HFFc6 (cell line): ENCODE measurements around the gene KRT72. TPM values are rescaled to one million over a fixed set of nuclear protein-coding genes. Genes with fewer than 3 reads are reported as not detected.
A peak's percentile ranks its signal among the peaks of the same experiment; 100 is the strongest.

Experiments used
- DNase-seq: peaks from one replicate; pipeline ENCODE4 v3.0.0-alpha.2; 2018
- H3K27ac Mint-ChIP-seq: 2 replicates; pipeline ENCODE4 v1.8.0; 2020; ENCODE audit warnings: mild to moderate bottlenecking, mixed read lengths
- H3K27me3 Mint-ChIP-seq: 2 replicates; pipeline ENCODE4 v1.8.0; 2021; ENCODE audit warnings: mild to moderate bottlenecking, moderate library complexity, mixed read lengths; ENCODE audit not compliant: insufficient read depth
- H3K36me3 Mint-ChIP-seq: 2 replicates; pipeline ENCODE4 v1.8.0; 2021; ENCODE audit warnings: low read depth, mixed read lengths
- H3K4me1 Mint-ChIP-seq: 2 replicates; pipeline ENCODE4 v1.8.0; 2020; ENCODE audit warnings: low read depth, mixed read lengths
- H3K4me3 Mint-ChIP-seq: 2 replicates; pipeline ENCODE4 v1.8.0; 2020; ENCODE audit warnings: mild to moderate bottlenecking, moderate library complexity, mixed read lengths
- H3K9me3 Mint-ChIP-seq: 2 replicates; pipeline ENCODE4 v1.8.0; 2020; ENCODE audit warnings: mild to moderate bottlenecking, mixed read lengths
- total RNA-seq, 6 experiments: library from RNA; stranded (reverse); fragmentation: NEBNext Ultra II Directional; extraction: Animal tissue kit (Norgen Biotek cat#: 25700); gene quantifications; 2 replicates in 1 of 6; 3 replicates in 5 of 6; pipeline ENCODE4 v1.2.3, GENCODE V29; 2021
- TF ChIP-seq, protein P1 (sequence below): fragments of 200-600 bp; sonication (generic); IDR thresholded peaks from 2 replicates; pipeline ENCODE4 v1.5.0; 2021; ENCODE audit warnings: antibody characterized with exemption, mild to moderate bottlenecking

The KRT72 gene
- total RNA-seq, 6 experiments from 2014 or later, result not detected

GRCh38 chr12:52570511-52570910 is 30.8 kb downstream of the KRT72 start:
- Mint-ChIP-seq H3K27me3 (peaks cover 57% of the 10 kb centered on the region), H3K36me3 (no peaks in the 10 kb centered on the region), H3K27ac (no peak overlapping the region), H3K9me3 (no peaks in the 10 kb centered on the region), H3K4me3 (no peak overlapping the region), H3K4me1 (no peaks in the 10 kb centered on the region)
- TF ChIP-seq, protein P1, sequence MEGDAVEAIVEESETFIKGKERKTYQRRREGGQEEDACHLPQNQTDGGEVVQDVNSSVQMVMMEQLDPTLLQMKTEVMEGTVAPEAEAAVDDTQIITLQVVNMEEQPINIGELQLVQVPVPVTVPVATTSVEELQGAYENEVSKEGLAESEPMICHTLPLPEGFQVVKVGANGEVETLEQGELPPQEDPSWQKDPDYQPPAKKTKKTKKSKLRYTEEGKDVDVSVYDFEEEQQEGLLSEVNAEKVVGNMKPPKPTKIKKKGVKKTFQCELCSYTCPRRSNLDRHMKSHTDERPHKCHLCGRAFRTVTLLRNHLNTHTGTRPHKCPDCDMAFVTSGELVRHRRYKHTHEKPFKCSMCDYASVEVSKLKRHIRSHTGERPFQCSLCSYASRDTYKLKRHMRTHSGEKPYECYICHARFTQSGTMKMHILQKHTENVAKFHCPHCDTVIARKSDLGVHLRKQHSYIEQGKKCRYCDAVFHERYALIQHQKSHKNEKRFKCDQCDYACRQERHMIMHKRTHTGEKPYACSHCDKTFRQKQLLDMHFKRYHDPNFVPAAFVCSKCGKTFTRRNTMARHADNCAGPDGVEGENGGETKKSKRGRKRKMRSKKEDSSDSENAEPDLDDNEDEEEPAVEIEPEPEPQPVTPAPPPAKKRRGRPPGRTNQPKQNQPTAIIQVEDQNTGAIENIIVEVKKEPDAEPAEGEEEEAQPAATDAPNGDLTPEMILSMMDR, result no peak
- no peak for DNase-seq

GRCh38 chr12:52568111-52568510 is 33.2 kb downstream of the KRT72 start:
- Mint-ChIP-seq H3K9me3 (no peaks in the 10 kb centered on the region), H3K36me3 (no peaks in the 10 kb centered on the region), H3K27ac (no peak overlapping the region), H3K4me3 (no peak overlapping the region), H3K27me3 (peaks cover 45% of the 10 kb centered on the region), H3K4me1 (no peaks in the 10 kb centered on the region)
- DNase-seq, result no peak
- TF ChIP-seq, protein P1, result no peak

GRCh38 chr12:52566847-52567291 is 34.4 kb downstream of the KRT72 start:
- no peak for DNase-seq
- no peaks in the 10 kb centered on the region for H3K9me3 Mint-ChIP-seq
- no peaks in the 10 kb centered on the region for H3K4me1 Mint-ChIP-seq
- no peaks in the 10 kb centered on the region for H3K36me3 Mint-ChIP-seq
- H3K27ac Mint-ChIP-seq, result no peak overlapping the region
- peaks cover 49% of the 10 kb centered on the region for H3K27me3 Mint-ChIP-seq
- TF ChIP-seq, protein P1, result no peak
- no peak overlapping the region for H3K4me3 Mint-ChIP-seq

DNA sequence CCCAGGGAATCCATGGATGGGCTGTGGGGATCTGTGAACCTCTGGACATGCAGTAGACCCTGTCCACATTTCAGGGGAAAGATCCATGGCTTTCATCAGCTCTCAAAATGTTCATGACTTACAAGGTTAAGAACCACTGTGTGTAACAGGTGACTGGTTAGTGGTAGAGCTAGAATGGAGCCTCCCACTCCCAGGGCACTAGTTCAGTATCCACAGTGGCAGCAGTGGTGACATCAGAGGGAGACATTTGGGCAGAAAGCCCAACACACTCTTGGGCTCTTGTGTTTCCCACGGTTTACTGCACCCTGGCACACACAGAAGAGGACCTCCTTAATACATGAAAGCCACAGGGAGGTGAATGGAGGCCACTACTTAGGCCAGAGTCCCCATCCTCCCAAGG is 36.7 kb downstream of the KRT72 start:
- H3K27ac Mint-ChIP-seq, result no peak overlapping the region
- no peak for DNase-seq
- no peaks in the 10 kb centered on the region for H3K9me3 Mint-ChIP-seq
- peaks cover 39% of the 10 kb centered on the region for H3K27me3 Mint-ChIP-seq
- TF ChIP-seq, protein P1, result no peak
- no peaks in the 10 kb centered on the region for H3K4me1 Mint-ChIP-seq
- no peak overlapping the region for H3K4me3 Mint-ChIP-seq
- H3K36me3 Mint-ChIP-seq, result no peaks in the 10 kb centered on the region

- Mint-ChIP-seq H3K9me3 (no peaks in the 10 kb centered on the region), H3K4me1 (no peaks in the 10 kb centered on the region), H3K36me3 (no peaks in the 10 kb centered on the region), H3K27me3 (peaks cover 34% of the 10 kb centered on the region), H3K27ac (no peak overlapping the region), H3K4me3 (no peak overlapping the region)
- TF ChIP-seq, protein P1, result peak; percentile 65
- no peak for DNase-seq
These were observed 39.3 kb downstream of the KRT72 start for GRCh38 chr12:52561880-52562449.
